Measurements from ENCODE around the gene DNM1.

DNM1 gene

GRCh38 chr9:128161215-128161902, 41.8 kb upstream of the DNM1 start:
- TF ChIP-seq, protein P1, sequence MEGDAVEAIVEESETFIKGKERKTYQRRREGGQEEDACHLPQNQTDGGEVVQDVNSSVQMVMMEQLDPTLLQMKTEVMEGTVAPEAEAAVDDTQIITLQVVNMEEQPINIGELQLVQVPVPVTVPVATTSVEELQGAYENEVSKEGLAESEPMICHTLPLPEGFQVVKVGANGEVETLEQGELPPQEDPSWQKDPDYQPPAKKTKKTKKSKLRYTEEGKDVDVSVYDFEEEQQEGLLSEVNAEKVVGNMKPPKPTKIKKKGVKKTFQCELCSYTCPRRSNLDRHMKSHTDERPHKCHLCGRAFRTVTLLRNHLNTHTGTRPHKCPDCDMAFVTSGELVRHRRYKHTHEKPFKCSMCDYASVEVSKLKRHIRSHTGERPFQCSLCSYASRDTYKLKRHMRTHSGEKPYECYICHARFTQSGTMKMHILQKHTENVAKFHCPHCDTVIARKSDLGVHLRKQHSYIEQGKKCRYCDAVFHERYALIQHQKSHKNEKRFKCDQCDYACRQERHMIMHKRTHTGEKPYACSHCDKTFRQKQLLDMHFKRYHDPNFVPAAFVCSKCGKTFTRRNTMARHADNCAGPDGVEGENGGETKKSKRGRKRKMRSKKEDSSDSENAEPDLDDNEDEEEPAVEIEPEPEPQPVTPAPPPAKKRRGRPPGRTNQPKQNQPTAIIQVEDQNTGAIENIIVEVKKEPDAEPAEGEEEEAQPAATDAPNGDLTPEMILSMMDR (IDR thresholded peaks at IDR 0.05): no peak

- TF ChIP-seq, protein P1 (IDR thresholded peaks at IDR 0.05): no peak
These were observed 40.8 kb upstream of the DNM1 start for GRCh38 chr9:128162215-128163026.

DNA sequence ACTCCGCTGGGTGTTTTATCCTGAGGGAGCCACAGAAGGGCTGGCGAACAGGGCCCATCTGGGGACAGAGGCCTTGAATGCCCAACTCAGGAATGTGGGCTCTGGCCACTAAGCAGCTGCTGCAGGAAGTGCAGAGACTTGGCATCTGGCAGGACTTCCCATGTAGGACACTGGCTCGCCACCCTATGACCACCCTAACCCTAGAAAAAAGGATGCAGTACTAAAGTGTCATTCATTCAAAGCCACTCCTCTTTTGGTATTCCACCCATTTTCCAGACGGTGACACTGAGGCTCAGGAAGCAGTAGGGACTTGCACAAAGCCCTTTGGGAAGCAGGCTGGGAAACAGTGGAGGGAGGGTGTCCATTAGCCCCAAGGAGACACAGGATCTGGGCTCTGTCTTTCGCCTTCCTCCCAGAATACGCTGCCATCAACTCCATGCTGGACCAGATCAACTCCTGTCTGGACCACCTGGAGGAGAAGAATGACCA, 40.1 kb upstream of the DNM1 start:
- TF ChIP-seq, protein P1 (IDR thresholded peaks at IDR 0.05): no peak

GRCh38 chr9:128163523-128164306, 39.5 kb upstream of the DNM1 start:
- TF ChIP-seq, protein P1 (IDR thresholded peaks at IDR 0.05): no peak

- TF ChIP-seq, protein P1 (IDR thresholded peaks at IDR 0.05): no peak
These were observed 38.8 kb upstream of the DNM1 start for GRCh38 chr9:128164307-128164885.

DNA sequence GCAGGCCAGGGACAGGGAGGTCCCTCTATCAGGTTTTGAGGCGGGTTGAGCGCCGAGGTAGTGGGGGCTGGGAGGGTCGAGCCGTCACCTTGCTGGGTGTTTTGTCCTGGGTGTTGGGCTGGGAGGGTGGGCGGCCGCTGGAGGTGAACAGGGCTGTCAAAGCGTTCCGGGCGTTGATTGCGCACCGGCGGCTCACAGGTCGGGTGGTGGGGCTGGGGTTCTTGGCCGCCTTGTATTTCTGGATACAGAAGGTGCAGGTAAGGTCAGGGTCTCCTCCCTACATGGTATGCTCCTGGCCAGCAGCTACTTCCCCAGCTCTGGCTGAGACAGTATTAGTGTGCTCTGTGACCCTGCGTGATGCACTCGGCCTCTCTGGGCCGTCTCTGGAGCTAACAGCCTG, 37.0 kb upstream of the DNM1 start:
- TF ChIP-seq, protein P1 (IDR thresholded peaks at IDR 0.05): no peak

DNA sequence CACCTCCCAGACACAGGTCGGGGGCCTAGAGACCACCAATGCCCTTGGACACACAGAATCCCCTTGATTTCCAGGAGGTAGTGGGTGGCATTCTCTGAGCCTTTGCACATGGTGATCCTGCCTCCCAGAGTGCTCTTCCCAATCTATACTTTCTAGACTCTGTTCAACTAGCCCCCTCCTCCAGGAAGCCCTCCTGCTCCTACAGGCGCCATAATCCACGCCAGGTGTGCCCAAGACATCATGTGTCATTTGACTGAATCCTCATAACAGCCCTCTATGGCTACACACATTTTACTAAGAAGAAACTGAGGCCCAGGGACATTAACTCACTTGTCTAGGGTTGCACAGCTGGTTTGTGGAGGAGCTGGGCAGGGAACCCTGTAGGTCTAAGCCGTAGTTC, 36.0 kb upstream of the DNM1 start:
- TF ChIP-seq, protein P1 (IDR thresholded peaks at IDR 0.05): no peak
